Transverse colon (tissue), 4 donors: Measurements from ENCODE around the gene MTHFS. TPM values are rescaled to one million over a fixed set of nuclear protein-coding genes. Genes with fewer than 3 reads are reported as not detected.
A peak's percentile ranks its signal among the peaks of the same experiment; 100 is the strongest.
"Not testable (repeated sequence)": the region's sequence is repeated elsewhere in the genome, so short reads cannot be mapped to it uniquely, and the experiment has no call there.

ENCODE experiments used
- DNase-seq: peaks from one replicate; pipeline ENCODE4 v3.0.0-alpha.2; 2019
- H3K27ac ChIP-seq, 4 donors: fragments of 200-600 bp; sonication (generic); 2 replicates each; pipeline ENCODE4 v1.5.1; 2016 to 2018; ENCODE audit warnings: inconsistent platforms in 4 of 4
- H3K27me3 ChIP-seq: fragments of 200-600 bp; sonication (generic); 2 replicates; pipeline ENCODE4 v1.5.1; 2017; ENCODE audit warnings: inconsistent platforms
- H3K36me3 ChIP-seq, 4 donors: fragments of 200-600 bp; sonication (generic); 2 replicates each; pipeline ENCODE4 v1.5.1; 2017 to 2019; ENCODE audit warnings: inconsistent platforms in 4 of 4
- H3K4me1 ChIP-seq, 4 donors: fragments of 200-600 bp; sonication (generic); 2 replicates each; pipeline ENCODE4 v1.5.1; 2017 to 2020; ENCODE audit warnings: inconsistent platforms in 4 of 4
- H3K4me3 ChIP-seq, 4 donors: fragments of 200-600 bp; sonication (generic); 1 replicate in 1 of 4; 2 replicates in 3 of 4; pipeline versions ENCODE4 v1.5.1 to v1.6.1; 2017 to 2019; ENCODE audit warnings: inconsistent platforms in 4 of 4
- H3K9me3 ChIP-seq, 2 donors: fragments of 200-600 bp; sonication (generic); 2 replicates each; pipeline ENCODE4 v1.5.1; 2017 to 2019; ENCODE audit warnings: inconsistent platforms in 2 of 2
- CTCF ChIP-seq, 5 experiments: fragments of 200-600 bp in 3 of 5; fragments of 450-650 bp in 2 of 5; sonication (generic) in 3 of 5; IDR thresholded peaks; 1 replicate in 2 of 5; 2 replicates in 3 of 5; pipeline ENCODE4 v1.5.1; 2016 to 2017; ENCODE audit warnings: antibody characterized with exemption in 5 of 5, inconsistent platforms in 3 of 5, mild to moderate bottlenecking in 2 of 5, moderate library complexity in 1 of 5
- EP300 ChIP-seq: sonication (generic); formaldehyde crosslinking; IDR thresholded peaks from one replicate; pipeline ENCODE4 v1.6.1; 2017; ENCODE audit warnings: antibody characterized with exemption, low read depth
- POLR2A ChIP-seq: fragments of 450-650 bp; IDR thresholded peaks from one replicate; pipeline ENCODE4 v1.6.1; 2016; ENCODE audit warnings: antibody characterized with exemption, mild to moderate bottlenecking, moderate library complexity
- POLR2AphosphoS5 ChIP-seq, 3 donors: sonication (generic); formaldehyde crosslinking; IDR thresholded peaks; one replicate each; pipeline ENCODE4 v1.6.1; 2016; ENCODE audit warnings: antibody characterized with exemption in 3 of 3
- WGBS, 2 donors: methylation state at CpG; one replicate each; pipeline ENCODE4 v1.1.5; 2018; ENCODE audit warnings: low coverage in 1 of 2; 5-methylcytosine and 5-hydroxymethylcytosine counted together
- in situ Hi-C, 4 donors: fragments of 200-750 bp; cut with MboI; loops; one replicate each; pipeline versions ENCODE4 v1.15.0 to v1.15.1; 2017; ENCODE audit warnings: low sequenced_read_pairs in 3 of 4, low pct_ligation_motif_present in 1 of 4, low pct_unique_long_range_greater_than_20kb in 1 of 4
- intact Hi-C: fragments of 100-400 bp; cut with DNase I; formaldehyde crosslinking; loops from one replicate; pipeline ENCODE4 v1.15.1; 2023; ENCODE audit warnings: low total_unique reads
- total RNA-seq, 4 donors: library from RNA; depleted of rRNA; stranded (reverse); fragments of >200 nt; gene quantifications; one replicate each; pipeline ENCODE4 v1.1.0, GENCODE V29; 2016

MTHFS gene
- total RNA-seq, 4 donors from 2014 or later = 22.1 to 28.7 (median 26.9) TPM; not detected in 1

DNA sequence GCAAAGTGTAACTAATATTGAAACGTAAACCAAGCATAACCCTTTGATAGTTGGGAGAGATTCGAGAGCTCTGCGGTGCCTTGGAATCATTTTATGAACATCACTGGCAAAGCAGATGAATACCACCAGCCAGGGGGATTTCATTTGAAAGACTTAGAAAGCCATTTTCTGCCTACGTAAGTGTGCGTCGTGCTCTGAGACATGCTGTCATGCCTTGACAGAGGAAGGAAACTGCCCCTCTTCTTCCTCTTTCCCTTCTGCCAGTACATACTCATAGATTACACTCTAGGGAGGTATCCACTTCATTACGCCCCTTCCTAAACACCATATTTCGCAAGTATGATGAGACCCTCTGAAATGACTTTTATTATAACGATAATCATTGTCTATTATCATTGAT lies 3.3 kb upstream of the MTHFS start:
- Histone ChIP-seq H3K9me3 (no peaks in the 10 kb centered on the region), H3K27ac (no peak overlapping the region), H3K4me3 (no peak overlapping the region), H3K36me3 (no peaks in the 10 kb centered on the region), H3K4me1 (peaks cover 0 to 19% (median 12%) of the 10 kb centered on the region in 4 donors), H3K27me3 (no peaks in the 10 kb centered on the region)
- in situ Hi-C loops (no loop called here), intact Hi-C loops (no loop called here)
- TF ChIP-seq CTCF (IDR thresholded peaks at IDR 0.05) (no peak), POLR2AphosphoS5 (IDR thresholded peaks at IDR 0.05) (no peak), EP300 (no peak), POLR2A (no peak)
- no peak for DNase-seq
- WGBS, 2 donors = 80 to 85% methylated on average over 9 of the region's 9 CpGs

DNA sequence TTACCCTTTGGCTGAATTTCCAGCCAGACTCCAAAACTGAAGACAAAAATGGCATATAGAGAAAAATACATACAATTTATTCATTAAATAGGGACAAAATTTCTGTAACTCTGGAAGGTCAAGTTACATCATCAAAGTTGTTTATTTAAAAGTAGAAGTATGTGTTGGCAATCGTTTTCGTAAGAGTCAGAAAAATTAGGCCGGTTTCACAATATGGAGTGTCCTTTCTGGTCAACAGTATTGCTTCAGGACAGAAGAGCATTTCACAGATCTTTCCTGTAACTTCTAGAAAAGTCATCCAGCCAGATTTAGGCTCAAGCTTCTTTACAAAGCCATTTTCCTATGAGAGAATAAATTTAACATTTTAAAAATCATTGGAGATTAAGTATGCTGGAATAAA lies 2.0 kb upstream of the MTHFS start:
- H3K9me3 ChIP-seq, DNase-seq, H3K27me3 ChIP-seq, H3K4me3 ChIP-seq, H3K36me3 ChIP-seq: not testable (repeated sequence)
- in situ Hi-C loops = loop anchor here in 2 of 4 donors (25.0 kb wide), 1 partner anchor 264 kb away; the partner anchor contains the start of gene FAH (in 2 of the 2)
- WGBS, 2 donors = 75 to 88% methylated on average over 3 of the region's 3 CpGs
- H3K27ac ChIP-seq = peak overlapping the region in 2 of 4 donors; percentile 21 to 94
- peaks cover 0 to 19% (median 12%) of the 10 kb centered on the region in 4 donors for H3K4me1 ChIP-seq
- intact Hi-C loops = loop anchor here (10.0 kb wide), 1 partner anchor 96 kb away; no protein-coding TSS in a partner anchor

- DNase-seq = no peak
- no peaks in the 10 kb centered on the region for H3K36me3 ChIP-seq
- intact Hi-C loops (loop anchor here (10.0 kb wide), 1 partner anchor 96 kb away; no protein-coding TSS in a partner anchor), in situ Hi-C loops (loop anchor here in 2 of 4 donors (25.0 kb wide), 1 partner anchor 264 kb away; the partner anchor contains the start of gene FAH (in 2 of the 2))
- no peaks in the 10 kb centered on the region for H3K9me3 ChIP-seq
- no peaks in the 10 kb centered on the region for H3K27me3 ChIP-seq
- TF ChIP-seq POLR2A (no peak), CTCF (IDR thresholded peaks at IDR 0.05) (no peak), POLR2AphosphoS5 (IDR thresholded peaks at IDR 0.05) (no peak), EP300 (no peak)
- WGBS, 2 donors = 89 to 100% methylated on average over 3 to 4 of the region's 4 CpGs
- H3K27ac ChIP-seq = peak overlapping the region in 2 of 4 donors; percentile 15 to 94
- H3K4me1 ChIP-seq = peaks cover 0 to 19% (median 12%) of the 10 kb centered on the region in 4 donors
- H3K4me3 ChIP-seq = no peak overlapping the region
Observed at GRCh38 chr15:79898369-79898768, 1.6 kb upstream of the MTHFS start.

- intact Hi-C loops = loop anchor here (10.0 kb wide), 1 partner anchor 97 kb away; no protein-coding TSS in a partner anchor
- Histone ChIP-seq H3K36me3 (no peaks in the 10 kb centered on the region), H3K4me3 (peak overlapping the region in 3 of 4 donors; percentile 53 to 79 (median 73)), H3K9me3 (no peaks in the 10 kb centered on the region), H3K4me1 (peaks cover 0 to 19% (median 12%) of the 10 kb centered on the region in 4 donors), H3K27ac (peak overlapping the region; percentile 90 to 95 (median 93)), H3K27me3 (no peaks in the 10 kb centered on the region)
- no peak for DNase-seq
- no peak for TF ChIP-seq CTCF (IDR thresholded peaks at IDR 0.05)
- TF ChIP-seq POLR2A = no peak
- TF ChIP-seq POLR2AphosphoS5 (IDR thresholded peaks at IDR 0.05) = no peak
- no peak for TF ChIP-seq EP300
- in situ Hi-C loops = loop anchor here in 2 of 4 donors (25.0 kb wide), 1 partner anchor 265 kb away; the partner anchor contains the start of gene FAH (in 2 of the 2)
- WGBS, 2 donors = 63 to 69% methylated on average over 6 of the region's 6 CpGs
Observed at GRCh38 chr15:79897701-79898113, 893 bp upstream of the MTHFS start.

GRCh38 chr15:79897380-79897678 lies 515 bp upstream of the MTHFS start:
- in situ Hi-C loops (loop anchor here in 2 of 4 donors (25.0 kb wide), 1 partner anchor 265 kb away; the partner anchor contains the start of gene FAH (in 2 of the 2)), intact Hi-C loops (loop anchor here (10.0 kb wide), 1 partner anchor 97 kb away; no protein-coding TSS in a partner anchor)
- WGBS, 2 donors = 16 to 39% methylated on average over 7 to 8 of the region's 8 CpGs
- no peak for TF ChIP-seq POLR2A
- no peak for TF ChIP-seq EP300
- TF ChIP-seq POLR2AphosphoS5 (IDR thresholded peaks at IDR 0.05) = no peak
- no peak for TF ChIP-seq CTCF (IDR thresholded peaks at IDR 0.05)
- Histone ChIP-seq H3K9me3 (no peaks in the 10 kb centered on the region), H3K4me3 (peak overlapping the region; percentile 51 to 79 (median 63)), H3K27ac (peak overlapping the region; percentile 90 to 95 (median 93)), H3K4me1 (peaks cover 0 to 19% (median 12%) of the 10 kb centered on the region in 4 donors), H3K36me3 (no peaks in the 10 kb centered on the region), H3K27me3 (no peaks in the 10 kb centered on the region)
- no peak for DNase-seq
